Left lung (tissue), 10 donors: ENCODE results near the gene NIPA2. TPM values are rescaled to one million over a fixed set of nuclear protein-coding genes. Genes with fewer than 3 reads are reported as not detected.

ENCODE experiments used
- ATAC-seq: fragments of 200-7000 bp; cut with Tn5 transposase; one replicate; pipeline ENCODE4 v1.9.1; 2020; ENCODE audit warnings: moderate library complexity
- DNase-seq, 4 donors: peaks; one replicate each; pipeline ENCODE4 v3.0.0-alpha.2; 2013 to 2020
- H3K27ac ChIP-seq, 2 donors: fragments of 200-600 bp; sonication (generic) in 1 of 2; one replicate each; pipeline versions ENCODE4 v1.5.0 to v1.8.0; 2020 to 2021
- H3K27me3 ChIP-seq, 2 donors: fragments of 200-600 bp; sonication (generic) in 1 of 2; one replicate each; pipeline versions ENCODE4 v1.5.0 to v1.8.0; 2020 to 2021
- H3K36me3 ChIP-seq, 2 donors: fragments of 200-600 bp; sonication (generic) in 1 of 2; one replicate each; pipeline versions ENCODE4 v1.5.0 to v1.8.0; 2020 to 2021
- H3K4me1 ChIP-seq, 2 donors: fragments of 200-600 bp; one replicate each; pipeline ENCODE4 v1.8.0; 2021
- H3K4me3 ChIP-seq, 2 donors: fragments of 200-600 bp; sonication (generic) in 1 of 2; one replicate each; pipeline versions ENCODE4 v1.5.0 to v1.8.0; 2020 to 2021; ENCODE audit warnings: mild to moderate bottlenecking in 1 of 2
- H3K9me3 ChIP-seq, 2 donors: fragments of 200-600 bp; sonication (generic) in 1 of 2; one replicate each; pipeline versions ENCODE4 v1.5.0 to v1.8.0; 2020 to 2021
- intact Hi-C, 2 donors: fragments of 100-400 bp; cut with DNase I; formaldehyde crosslinking; loops; one replicate each; pipeline versions ENCODE4 v1.11.2 to v1.14.2; 2022
- polyA plus RNA-seq, 6 donors: library from polyadenylated mRNA; unstranded; fragments of 120-200 nt; gene quantifications; one replicate each; pipeline ENCODE4 v1.2.1, GENCODE V29; 2013; ENCODE audit not compliant: insufficient read length in 6 of 6
- total RNA-seq, 2 donors: library from RNA; stranded (reverse); fragmentation: NEBNext Ultra II Directional; extraction: Animal tissue kit (Norgen Biotek cat#: 25700); gene quantifications; one replicate each; pipeline ENCODE4 v1.2.1, GENCODE V29; 2021
- TF ChIP-seq, protein P1 (sequence below), 2 donors: fragments of 200-600 bp; sonication (generic) in 1 of 2; IDR thresholded peaks; one replicate each; pipeline versions ENCODE4 v1.5.0 to v1.8.0; 2021; ENCODE audit warnings: antibody characterized with exemption in 2 of 2
- donor health status: DM: no; HTN: yes; CAD: no.
- donor health status: DM: no; HTN: no; CAD: no.

NIPA2 gene
- total and polyA plus RNA-seq, 8 donors: 38.3 to 69.0 (median 43.9) TPM

DNA sequence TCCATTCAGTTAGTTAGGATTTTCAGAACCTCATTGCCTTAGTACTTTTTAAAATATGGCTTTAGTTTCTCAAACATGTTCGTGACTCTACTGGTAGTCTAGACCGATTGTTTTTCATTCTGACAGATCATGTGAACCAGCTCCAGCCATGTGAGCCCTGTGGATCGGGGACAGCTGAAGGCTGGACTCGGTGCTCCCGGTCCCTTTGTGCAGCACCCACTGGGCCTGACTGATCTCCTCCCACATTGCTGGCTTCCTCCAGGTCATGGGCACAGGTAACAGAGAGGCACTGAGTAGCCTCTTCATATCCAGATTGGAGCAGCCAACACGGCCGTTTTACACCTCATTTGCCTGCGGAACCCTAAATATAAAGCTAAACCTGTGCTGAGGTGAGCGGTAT, 30.5 kb downstream of the NIPA2 start:
- intact Hi-C loops: no loop called here
- H3K36me3 ChIP-seq: peaks cover 4 to 100% of the 10 kb centered on the region in 2 donors
- DNase-seq: no peak
- H3K27ac ChIP-seq: no peak overlapping the region
- no peak for ATAC-seq
- H3K4me3 ChIP-seq: no peak overlapping the region
- no peaks in the 10 kb centered on the region for H3K9me3 ChIP-seq
- no peaks in the 10 kb centered on the region for H3K4me1 ChIP-seq
- no peaks in the 10 kb centered on the region for H3K27me3 ChIP-seq
- TF ChIP-seq, protein P1, sequence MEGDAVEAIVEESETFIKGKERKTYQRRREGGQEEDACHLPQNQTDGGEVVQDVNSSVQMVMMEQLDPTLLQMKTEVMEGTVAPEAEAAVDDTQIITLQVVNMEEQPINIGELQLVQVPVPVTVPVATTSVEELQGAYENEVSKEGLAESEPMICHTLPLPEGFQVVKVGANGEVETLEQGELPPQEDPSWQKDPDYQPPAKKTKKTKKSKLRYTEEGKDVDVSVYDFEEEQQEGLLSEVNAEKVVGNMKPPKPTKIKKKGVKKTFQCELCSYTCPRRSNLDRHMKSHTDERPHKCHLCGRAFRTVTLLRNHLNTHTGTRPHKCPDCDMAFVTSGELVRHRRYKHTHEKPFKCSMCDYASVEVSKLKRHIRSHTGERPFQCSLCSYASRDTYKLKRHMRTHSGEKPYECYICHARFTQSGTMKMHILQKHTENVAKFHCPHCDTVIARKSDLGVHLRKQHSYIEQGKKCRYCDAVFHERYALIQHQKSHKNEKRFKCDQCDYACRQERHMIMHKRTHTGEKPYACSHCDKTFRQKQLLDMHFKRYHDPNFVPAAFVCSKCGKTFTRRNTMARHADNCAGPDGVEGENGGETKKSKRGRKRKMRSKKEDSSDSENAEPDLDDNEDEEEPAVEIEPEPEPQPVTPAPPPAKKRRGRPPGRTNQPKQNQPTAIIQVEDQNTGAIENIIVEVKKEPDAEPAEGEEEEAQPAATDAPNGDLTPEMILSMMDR (IDR thresholded peaks at IDR 0.05): no peak

DNA sequence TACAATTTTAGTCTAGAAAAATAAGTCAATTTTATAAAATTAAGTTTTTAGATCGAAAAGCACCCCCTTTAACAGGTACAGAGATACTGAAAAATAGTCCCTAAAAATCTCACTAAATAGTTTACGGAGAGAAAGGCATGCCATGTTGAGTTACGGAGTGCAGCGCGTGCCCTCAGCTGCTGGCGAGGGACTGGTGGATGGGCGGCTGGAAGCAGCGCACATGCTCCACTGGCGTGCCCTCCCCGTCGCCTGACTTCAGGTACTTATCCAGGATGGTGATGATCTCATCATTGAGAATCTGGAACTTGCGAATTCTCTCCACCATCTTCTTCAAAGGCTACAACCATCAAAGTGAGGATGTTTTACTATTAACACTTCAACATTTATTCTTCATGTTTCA, 31.4 kb downstream of the NIPA2 start:
- ATAC-seq: no peak
- H3K4me1 ChIP-seq: no peaks in the 10 kb centered on the region
- no peak for DNase-seq
- H3K4me3 ChIP-seq: no peak overlapping the region
- no peak overlapping the region for H3K27ac ChIP-seq
- intact Hi-C loops: no loop called here
- peaks cover 4 to 100% of the 10 kb centered on the region in 2 donors for H3K36me3 ChIP-seq
- H3K27me3 ChIP-seq: no peaks in the 10 kb centered on the region
- no peaks in the 10 kb centered on the region for H3K9me3 ChIP-seq
- TF ChIP-seq, protein P1 (IDR thresholded peaks at IDR 0.05): no peak

DNA sequence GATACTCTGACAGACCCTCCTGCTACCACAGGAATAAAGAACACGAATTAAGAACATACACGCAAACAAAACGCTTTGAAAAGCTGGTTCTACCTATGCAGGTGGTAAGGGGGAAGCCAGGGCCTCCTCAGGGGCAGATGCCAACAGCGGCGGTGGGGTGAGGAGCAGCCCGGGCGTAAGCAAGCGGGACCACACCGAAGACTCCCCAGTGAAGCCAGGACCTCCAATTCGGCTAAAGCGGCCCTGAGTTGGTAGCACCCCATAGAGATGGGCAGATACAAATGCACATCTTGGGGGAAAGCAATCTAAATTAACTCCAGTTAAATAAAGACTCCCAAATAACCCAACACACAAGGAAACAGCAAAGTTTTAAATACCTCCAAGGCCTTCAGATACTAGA, 32.4 kb downstream of the NIPA2 start:
- no peak for DNase-seq
- Histone ChIP-seq H3K27ac (no peak overlapping the region), H3K4me3 (no peak overlapping the region), H3K4me1 (no peaks in the 10 kb centered on the region), H3K27me3 (no peaks in the 10 kb centered on the region), H3K9me3 (no peaks in the 10 kb centered on the region), H3K36me3 (peaks cover 4 to 100% of the 10 kb centered on the region in 2 donors)
- TF ChIP-seq, protein P1 (IDR thresholded peaks at IDR 0.05): no peak
- intact Hi-C loops: no loop called here
- ATAC-seq: no peak

DNA sequence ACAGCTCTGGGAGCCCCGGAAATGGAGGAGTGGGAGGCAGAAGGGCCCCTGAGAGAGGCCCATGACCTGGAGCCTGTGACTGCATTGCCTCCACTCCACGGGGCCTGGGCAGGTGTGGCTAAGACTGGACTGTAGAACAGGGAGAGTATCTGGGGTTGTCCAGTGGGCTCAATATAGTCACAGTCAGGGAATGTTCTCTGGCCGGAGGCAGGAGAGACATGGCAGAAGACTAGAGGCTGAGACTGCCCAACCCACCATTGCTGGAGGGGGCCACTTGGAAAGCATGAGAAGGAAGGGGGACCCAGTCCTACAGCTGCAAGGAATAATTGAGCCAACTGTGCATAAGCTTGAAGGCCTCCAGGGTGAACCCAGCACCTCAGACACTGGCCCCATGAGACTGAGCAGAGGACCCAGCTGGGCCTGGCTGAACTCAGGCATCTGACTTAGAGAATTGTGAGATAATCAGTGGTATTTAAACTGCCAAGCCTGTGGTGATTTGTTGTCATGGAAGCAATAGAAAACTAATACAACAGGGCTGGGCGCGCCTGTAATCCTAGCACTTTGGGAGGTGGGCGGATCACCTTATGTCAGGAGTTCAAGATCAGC, 33.1 kb downstream of the NIPA2 start:
- ATAC-seq: no peak
- Histone ChIP-seq H3K27ac (no peak overlapping the region), H3K4me1 (no peaks in the 10 kb centered on the region), H3K27me3 (no peaks in the 10 kb centered on the region), H3K9me3 (no peaks in the 10 kb centered on the region), H3K36me3 (peaks cover 4 to 100% of the 10 kb centered on the region in 2 donors), H3K4me3 (no peak overlapping the region)
- no peak for DNase-seq
- intact Hi-C loops: no loop called here
- TF ChIP-seq, protein P1 (IDR thresholded peaks at IDR 0.05): no peak

DNA sequence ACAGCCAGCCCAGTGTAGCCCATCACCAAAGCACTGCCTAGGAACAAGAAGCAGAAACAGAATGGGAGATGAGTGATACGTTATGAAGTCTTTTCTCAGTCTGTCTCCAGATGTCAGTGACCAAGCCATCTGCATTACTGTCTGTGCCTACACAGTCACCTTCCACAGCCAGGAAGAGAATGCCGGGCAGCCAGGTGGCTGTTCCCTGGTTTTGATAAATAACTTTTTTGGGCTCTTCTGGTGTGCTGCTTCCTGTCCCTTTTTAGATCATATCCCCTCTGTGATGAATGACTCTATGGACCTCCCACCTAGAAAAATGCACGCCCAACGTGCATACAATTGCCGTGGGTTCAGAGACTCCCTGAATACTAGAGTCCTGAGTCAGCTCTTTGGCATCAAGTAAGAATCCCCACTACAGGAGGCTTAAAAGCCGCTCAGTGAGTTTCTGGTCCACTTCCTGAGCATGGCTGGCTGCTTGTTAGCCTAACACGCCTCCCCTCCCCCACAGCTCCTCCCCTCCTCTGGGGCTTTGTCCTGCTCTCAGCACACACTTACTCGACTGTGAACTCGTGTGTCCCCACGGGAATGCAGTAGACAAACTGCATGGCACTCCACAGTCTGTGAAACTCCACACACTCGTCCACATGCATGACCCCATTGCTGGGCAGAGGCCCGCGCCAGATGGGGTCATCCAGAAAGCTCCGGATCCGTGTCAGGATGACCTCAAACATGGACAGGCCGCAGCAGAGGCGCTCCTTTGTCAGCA, 34.7 kb downstream of the NIPA2 start:
- ATAC-seq (no peak), DNase-seq (no peak)
- no peaks in the 10 kb centered on the region for H3K9me3 ChIP-seq
- no peak overlapping the region for H3K27ac ChIP-seq
- no peaks in the 10 kb centered on the region for H3K27me3 ChIP-seq
- intact Hi-C loops: no loop called here
- peaks cover 4 to 100% of the 10 kb centered on the region in 2 donors for H3K36me3 ChIP-seq
- TF ChIP-seq, protein P1 (IDR thresholded peaks at IDR 0.05): no peak
- H3K4me3 ChIP-seq: no peak overlapping the region
- no peaks in the 10 kb centered on the region for H3K4me1 ChIP-seq
